ENCODE results near the gene TAF4. TPM values are rescaled to one million over a fixed set of nuclear protein-coding genes. Genes with fewer than 3 reads are reported as not detected.
A peak's percentile ranks its signal among the peaks of the same experiment; 100 is the strongest.

TAF4 gene
- total and polyA plus RNA-seq, 2 of the 13 experiments (the other 11 are each of a cell fraction or from before 2014, with no cell fraction given): 5.9 to 12.0 TPM

DNA sequence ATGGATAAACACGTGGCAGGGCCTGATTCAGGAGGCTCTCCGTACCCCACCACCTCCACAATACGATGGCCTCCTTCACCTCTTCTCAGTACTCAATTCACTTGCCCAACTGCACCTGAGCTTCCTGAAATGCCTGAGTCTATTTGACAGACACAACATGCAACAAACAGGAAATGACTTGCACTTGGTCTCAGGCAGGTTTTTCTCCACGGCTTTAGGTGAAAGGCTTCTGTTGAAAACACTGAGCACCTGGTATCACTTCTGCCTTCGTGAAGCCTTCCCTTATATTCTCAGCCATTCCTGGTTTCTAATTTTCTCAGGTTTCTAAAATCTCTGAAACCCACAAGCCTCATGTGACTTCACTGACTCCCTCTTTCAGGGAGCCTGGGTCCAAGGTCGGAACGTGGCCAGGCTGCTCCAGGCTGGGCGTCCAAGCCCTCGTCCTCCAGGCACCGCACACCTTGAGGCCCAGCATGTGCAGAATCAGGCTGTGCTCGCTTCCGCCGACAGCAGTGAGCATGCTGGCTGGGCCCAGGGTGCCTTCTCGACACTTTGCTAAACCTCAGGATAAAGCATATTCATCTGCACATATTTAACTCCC is 34.7 kb downstream of the TAF4 start (continued):
- peak; percentile 44; the same call in 1 of the 2 replicates for TF ChIP-seq HDAC1 (CRISPR knock-in tag; IDR thresholded peaks at IDR 0.05)
- no peak for TF ChIP-seq TAF15 (IDR thresholded peaks at IDR 0.05; ENCODE audit: low read depth, low read length, poor library complexity, severe bottlenecking)
- no peak for TF ChIP-seq U2AF1 (optimal IDR thresholded peaks at IDR 0.05; ENCODE audit: low read depth, low read length)
- no peak for TF ChIP-seq GPBP1L1 (CRISPR knock-in tag; IDR thresholded peaks at IDR 0.05)
- TF ChIP-seq, protein P1, sequence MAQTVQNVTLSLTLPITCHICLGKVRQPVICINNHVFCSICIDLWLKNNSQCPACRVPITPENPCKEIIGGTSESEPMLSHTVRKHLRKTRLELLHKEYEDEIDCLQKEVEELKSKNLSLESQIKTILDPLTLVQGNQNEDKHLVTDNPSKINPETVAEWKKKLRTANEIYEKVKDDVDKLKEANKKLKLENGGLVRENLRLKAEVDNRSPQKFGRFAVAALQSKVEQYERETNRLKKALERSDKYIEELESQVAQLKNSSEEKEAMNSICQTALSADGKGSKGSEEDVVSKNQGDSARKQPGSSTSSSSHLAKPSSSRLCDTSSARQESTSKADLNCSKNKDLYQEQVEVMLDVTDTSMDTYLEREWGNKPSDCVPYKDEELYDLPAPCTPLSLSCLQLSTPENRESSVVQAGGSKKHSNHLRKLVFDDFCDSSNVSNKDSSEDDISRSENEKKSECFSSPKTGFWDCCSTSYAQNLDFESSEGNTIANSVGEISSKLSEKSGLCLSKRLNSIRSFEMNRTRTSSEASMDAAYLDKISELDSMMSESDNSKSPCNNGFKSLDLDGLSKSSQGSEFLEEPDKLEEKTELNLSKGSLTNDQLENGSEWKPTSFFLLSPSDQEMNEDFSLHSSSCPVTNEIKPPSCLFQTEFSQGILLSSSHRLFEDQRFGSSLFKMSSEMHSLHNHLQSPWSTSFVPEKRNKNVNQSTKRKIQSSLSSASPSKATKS (CRISPR knock-in tag; IDR thresholded peaks at IDR 0.05): no peak
- TF ChIP-seq HNF4A (CRISPR knock-in tag; IDR thresholded peaks at IDR 0.05): peak; percentile 77
- no peak for TF ChIP-seq ZBTB8A (CRISPR knock-in tag; IDR thresholded peaks at IDR 0.05; ENCODE audit: borderline replicate concordance, low read depth)
- TF ChIP-seq ZNF543 (CRISPR knock-in tag; IDR thresholded peaks at IDR 0.05): no peak
- peak; percentile 45; the same call in 1 of the 2 replicates for TF ChIP-seq YEATS4 (CRISPR knock-in tag; IDR thresholded peaks at IDR 0.05; ENCODE audit: borderline replicate concordance)
- no peak for TF ChIP-seq ZNF224 (CRISPR knock-in tag; IDR thresholded peaks at IDR 0.05)
- TF ChIP-seq ZNF652 (CRISPR knock-in tag; IDR thresholded peaks at IDR 0.05; ENCODE audit: borderline replicate concordance, low read depth): no peak
- no peak; the same call in 1 of the 2 replicates for TF ChIP-seq ZNF772 (CRISPR knock-in tag; IDR thresholded peaks at IDR 0.05)
- no peak for TF ChIP-seq ZNF260 (CRISPR knock-in tag; IDR thresholded peaks at IDR 0.05; ENCODE audit: borderline replicate concordance, low read depth)
- TF ChIP-seq RFX5 (IDR thresholded peaks at IDR 0.05; ENCODE audit: low read depth, low read length): no peak
- TF ChIP-seq ATF7 (IDR thresholded peaks at IDR 0.05): no peak
- no peak for TF ChIP-seq ATF7 (CRISPR knock-in tag; IDR thresholded peaks at IDR 0.05)
- TF ChIP-seq MTA3 (CRISPR knock-in tag; IDR thresholded peaks at IDR 0.05): no peak
- TF ChIP-seq, protein P2, sequence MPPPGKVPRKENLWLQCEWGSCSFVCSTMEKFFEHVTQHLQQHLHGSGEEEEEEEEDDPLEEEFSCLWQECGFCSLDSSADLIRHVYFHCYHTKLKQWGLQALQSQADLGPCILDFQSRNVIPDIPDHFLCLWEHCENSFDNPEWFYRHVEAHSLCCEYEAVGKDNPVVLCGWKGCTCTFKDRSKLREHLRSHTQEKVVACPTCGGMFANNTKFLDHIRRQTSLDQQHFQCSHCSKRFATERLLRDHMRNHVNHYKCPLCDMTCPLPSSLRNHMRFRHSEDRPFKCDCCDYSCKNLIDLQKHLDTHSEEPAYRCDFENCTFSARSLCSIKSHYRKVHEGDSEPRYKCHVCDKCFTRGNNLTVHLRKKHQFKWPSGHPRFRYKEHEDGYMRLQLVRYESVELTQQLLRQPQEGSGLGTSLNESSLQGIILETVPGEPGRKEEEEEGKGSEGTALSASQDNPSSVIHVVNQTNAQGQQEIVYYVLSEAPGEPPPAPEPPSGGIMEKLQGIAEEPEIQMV (CRISPR knock-in tag; IDR thresholded peaks at IDR 0.05; ENCODE audit: low read depth): no peak; the same call in 1 of the 2 replicates
- 0 out of 2 replicates have a peak, but pooled peaks have one; percentile 53 for TF ChIP-seq BORCS8-MEF2B (CRISPR knock-in tag; IDR thresholded peaks at IDR 0.05)
- no peak for TF ChIP-seq ZSCAN31 (CRISPR knock-in tag; IDR thresholded peaks at IDR 0.05; ENCODE audit: low read depth)
- no peak for TF ChIP-seq ATF1 (CRISPR knock-in tag; IDR thresholded peaks at IDR 0.05)
- peak; percentile 83 for TF ChIP-seq IRF9 (CRISPR knock-in tag; IDR thresholded peaks at IDR 0.05; ENCODE audit: borderline replicate concordance)
- TF ChIP-seq, protein P3, sequence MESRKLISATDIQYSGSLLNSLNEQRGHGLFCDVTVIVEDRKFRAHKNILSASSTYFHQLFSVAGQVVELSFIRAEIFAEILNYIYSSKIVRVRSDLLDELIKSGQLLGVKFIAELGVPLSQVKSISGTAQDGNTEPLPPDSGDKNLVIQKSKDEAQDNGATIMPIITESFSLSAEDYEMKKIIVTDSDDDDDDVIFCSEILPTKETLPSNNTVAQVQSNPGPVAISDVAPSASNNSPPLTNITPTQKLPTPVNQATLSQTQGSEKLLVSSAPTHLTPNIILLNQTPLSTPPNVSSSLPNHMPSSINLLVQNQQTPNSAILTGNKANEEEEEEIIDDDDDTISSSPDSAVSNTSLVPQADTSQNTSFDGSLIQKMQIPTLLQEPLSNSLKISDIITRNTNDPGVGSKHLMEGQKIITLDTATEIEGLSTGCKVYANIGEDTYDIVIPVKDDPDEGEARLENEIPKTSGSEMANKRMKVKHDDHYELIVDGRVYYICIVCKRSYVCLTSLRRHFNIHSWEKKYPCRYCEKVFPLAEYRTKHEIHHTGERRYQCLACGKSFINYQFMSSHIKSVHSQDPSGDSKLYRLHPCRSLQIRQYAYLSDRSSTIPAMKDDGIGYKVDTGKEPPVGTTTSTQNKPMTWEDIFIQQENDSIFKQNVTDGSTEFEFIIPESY (CRISPR knock-in tag; IDR thresholded peaks at IDR 0.05): peak; percentile 65

Data from HepG2 (cell line).